ENCODE data around the gene CAPZB. TPM values are rescaled to one million over a fixed set of nuclear protein-coding genes. Genes with fewer than 3 reads are reported as not detected.
A peak's percentile ranks its signal among the peaks of the same experiment; 100 is the strongest.

Gene CAPZB
- total RNA-seq, 1 experiment from 2014 or later, result 348 TPM

DNA sequence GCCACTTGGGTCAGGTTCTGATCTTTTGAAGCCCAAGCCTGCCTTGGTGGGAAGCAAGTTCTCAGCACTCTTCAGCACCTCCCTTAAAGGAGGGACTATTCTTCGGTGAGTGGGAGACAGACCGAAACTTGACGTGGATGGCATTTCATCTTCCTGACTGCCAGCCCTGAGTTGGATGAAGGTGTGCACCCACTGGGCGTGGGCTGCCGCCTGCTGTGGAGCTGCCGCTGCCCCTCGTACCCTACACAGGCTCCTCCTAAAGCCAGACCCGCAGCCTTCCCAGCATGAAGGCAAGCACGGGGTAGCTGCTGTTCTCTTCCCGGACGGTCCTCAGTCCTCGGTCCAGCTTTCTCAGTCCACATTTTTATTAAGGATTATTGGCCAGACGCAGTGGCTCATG, 89.1 kb downstream of the CAPZB start:
- H3K4ac ChIP-seq (ENCODE audit: low read depth, low read length), result no peak overlapping the region
- H3K9me3 ChIP-seq (ENCODE audit: control insufficient read depth, low read depth, low read length), result no peaks in the 10 kb centered on the region
- H4K91ac ChIP-seq (ENCODE audit: insufficient read length, low read depth, low read length), result no peak overlapping the region
- Mint-ChIP-seq H3K27ac (peak overlapping the region in 2 of 3 experiments; percentile 56 to 78; a peak in 5 of 7 replicates), H3K4me3 (no peak overlapping the region), H3K4me1 (peaks cover 44 to 56% of the 10 kb centered on the region in 2 experiments), H3K36me3 (ENCODE audit: insufficient read depth in 1 of 3, low read depth in 3 of 3) (peaks cover 5 to 12% (median 11%) of the 10 kb centered on the region in 3 experiments; a peak in 6 of 7 replicates), H3K27me3 (ENCODE audit: low read depth) (no peaks in the 10 kb centered on the region), H3K9me3 (no peaks in the 10 kb centered on the region)
- H3K4me2 ChIP-seq (ENCODE audit: insufficient read depth, insufficient read length, low read length), result no peak overlapping the region
- TF ChIP-seq, protein P1, sequence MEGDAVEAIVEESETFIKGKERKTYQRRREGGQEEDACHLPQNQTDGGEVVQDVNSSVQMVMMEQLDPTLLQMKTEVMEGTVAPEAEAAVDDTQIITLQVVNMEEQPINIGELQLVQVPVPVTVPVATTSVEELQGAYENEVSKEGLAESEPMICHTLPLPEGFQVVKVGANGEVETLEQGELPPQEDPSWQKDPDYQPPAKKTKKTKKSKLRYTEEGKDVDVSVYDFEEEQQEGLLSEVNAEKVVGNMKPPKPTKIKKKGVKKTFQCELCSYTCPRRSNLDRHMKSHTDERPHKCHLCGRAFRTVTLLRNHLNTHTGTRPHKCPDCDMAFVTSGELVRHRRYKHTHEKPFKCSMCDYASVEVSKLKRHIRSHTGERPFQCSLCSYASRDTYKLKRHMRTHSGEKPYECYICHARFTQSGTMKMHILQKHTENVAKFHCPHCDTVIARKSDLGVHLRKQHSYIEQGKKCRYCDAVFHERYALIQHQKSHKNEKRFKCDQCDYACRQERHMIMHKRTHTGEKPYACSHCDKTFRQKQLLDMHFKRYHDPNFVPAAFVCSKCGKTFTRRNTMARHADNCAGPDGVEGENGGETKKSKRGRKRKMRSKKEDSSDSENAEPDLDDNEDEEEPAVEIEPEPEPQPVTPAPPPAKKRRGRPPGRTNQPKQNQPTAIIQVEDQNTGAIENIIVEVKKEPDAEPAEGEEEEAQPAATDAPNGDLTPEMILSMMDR (conservative IDR thresholded peaks at IDR 0.05), result no peak
- no peak overlapping the region for H3K9ac ChIP-seq (ENCODE audit: extremely low read depth, insufficient read length, low read length)
- no peak overlapping the region for H2BK120ac ChIP-seq (ENCODE audit: low read depth, low read length, poor library complexity, severe bottlenecking)
- no peak overlapping the region for H3K56ac ChIP-seq (ENCODE audit: insufficient read length, low read depth, low read length)
- H2AK5ac ChIP-seq (ENCODE audit: insufficient read length, low read length), result no peak overlapping the region
- H3K4me1 ChIP-seq (ENCODE audit: insufficient read depth, low read length), result no peaks in the 10 kb centered on the region
- no peak overlapping the region for H2BK20ac ChIP-seq (ENCODE audit: low read depth, low read length, poor library complexity, severe bottlenecking)
- no peaks in the 10 kb centered on the region for H3K23me2 ChIP-seq (ENCODE audit: insufficient read length, low read depth, low read length, poor library complexity, severe bottlenecking)
- no peak overlapping the region for H3K27ac ChIP-seq (ENCODE audit: insufficient read length, low read depth, low read length)
- H3T11ph ChIP-seq (ENCODE audit: low read length), result no peak overlapping the region
- no CpG with 5 or more reads among the region's 13 CpGs for WGBS (ENCODE audit: extremely low coverage, insufficient read length, low lambda C conversion rate)
- H3K79me2 ChIP-seq (ENCODE audit: insufficient read depth, low read length), result peaks cover 2% of the 10 kb centered on the region; the same call in 1 of the 2 replicates
- DNase-seq, result no peak
- H4K20me1 ChIP-seq (ENCODE audit: control insufficient read depth, insufficient read depth, insufficient read length), result peaks cover 3% of the 10 kb centered on the region
- H3K18ac ChIP-seq (ENCODE audit: insufficient read length, low read depth, low read length), result no peak overlapping the region
- no peaks in the 10 kb centered on the region for H3K27me3 ChIP-seq (ENCODE audit: insufficient read depth, low read length)
- no peak overlapping the region for H2BK12ac ChIP-seq (ENCODE audit: insufficient read length, low read depth, low read length)
- no peak overlapping the region for H4K5ac ChIP-seq (ENCODE audit: insufficient read length, low read depth, low read length)
- H2BK5ac ChIP-seq (ENCODE audit: insufficient read length, low read length), result no peak overlapping the region
- H4K8ac ChIP-seq (replicated peaks; ENCODE audit: insufficient read length, low read depth, low read length), result no peak overlapping the region
- H3K79me1 ChIP-seq (ENCODE audit: insufficient read depth, low read depth, low read length, poor library complexity, severe bottlenecking), result no peaks in the 10 kb centered on the region
- no peak overlapping the region for H2BK15ac ChIP-seq (ENCODE audit: low read depth, low read length)
- H3K23ac ChIP-seq (ENCODE audit: insufficient read length, low read depth, low read length), result no peak overlapping the region
- no peak overlapping the region for H2AFZ ChIP-seq (ENCODE audit: low read length)
- H3K14ac ChIP-seq (ENCODE audit: insufficient read depth, low read length), result no peak overlapping the region

All from H9 (cell line).